C4-2B (cell line): ENCODE results near the gene PLD4.

Experiments
- H3K27ac ChIP-seq: fragments of 450-650 bp; 2 replicates; pipeline ENCODE4 v1.5.1; 2017
- ZFX ChIP-seq: fragments of 450-650 bp; IDR thresholded peaks from 2 replicates; pipeline ENCODE4 v1.6.1; 2017
- TF ChIP-seq, protein P1 (sequence below): fragments of 450-650 bp; conservative IDR thresholded peaks from 2 replicates; pipeline ENCODE4 v1.5.1; 2017; ENCODE audit warnings: mild to moderate bottlenecking

Gene PLD4

DNA sequence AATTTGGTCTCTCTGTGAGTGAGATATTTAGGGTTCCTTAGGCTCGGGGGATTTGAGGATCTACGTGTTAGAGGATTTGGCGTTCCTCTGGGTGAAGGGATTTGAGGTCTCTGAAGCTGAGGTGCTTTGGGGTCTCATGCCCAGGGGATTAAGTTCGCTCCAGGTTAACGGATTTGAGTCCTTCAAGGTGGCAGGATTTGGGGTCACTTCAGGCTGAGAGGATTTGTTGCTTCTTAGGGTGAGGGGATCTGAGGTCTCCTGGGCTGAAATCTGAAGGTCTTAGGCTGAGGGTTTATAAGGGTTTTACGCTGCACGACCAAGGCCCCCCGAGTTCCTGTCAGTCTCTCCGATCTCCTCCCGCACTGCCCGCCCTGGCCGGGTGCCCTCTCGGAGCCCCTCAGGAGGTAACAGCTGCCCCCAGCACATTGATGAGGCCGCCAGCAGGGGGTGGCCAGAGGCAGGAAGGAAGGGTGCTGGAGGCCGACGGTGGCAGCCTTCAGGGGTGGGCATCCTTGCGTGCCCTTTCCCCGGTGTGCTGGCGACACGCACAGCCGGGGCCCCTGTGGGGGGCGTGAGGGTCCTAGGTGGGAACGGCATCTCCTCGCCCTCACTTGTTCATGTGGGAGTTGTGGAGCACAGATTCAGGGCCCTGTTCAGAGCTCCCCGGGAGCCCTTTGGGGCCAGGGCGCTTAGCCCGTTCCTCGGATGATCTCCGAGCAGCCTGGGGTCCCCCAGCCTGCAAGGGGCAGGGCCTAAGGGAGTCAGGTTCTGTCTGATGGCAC lies 45.3 kb upstream of the PLD4 start:
- no peak overlapping the region for H3K27ac ChIP-seq
- TF ChIP-seq, protein P1, sequence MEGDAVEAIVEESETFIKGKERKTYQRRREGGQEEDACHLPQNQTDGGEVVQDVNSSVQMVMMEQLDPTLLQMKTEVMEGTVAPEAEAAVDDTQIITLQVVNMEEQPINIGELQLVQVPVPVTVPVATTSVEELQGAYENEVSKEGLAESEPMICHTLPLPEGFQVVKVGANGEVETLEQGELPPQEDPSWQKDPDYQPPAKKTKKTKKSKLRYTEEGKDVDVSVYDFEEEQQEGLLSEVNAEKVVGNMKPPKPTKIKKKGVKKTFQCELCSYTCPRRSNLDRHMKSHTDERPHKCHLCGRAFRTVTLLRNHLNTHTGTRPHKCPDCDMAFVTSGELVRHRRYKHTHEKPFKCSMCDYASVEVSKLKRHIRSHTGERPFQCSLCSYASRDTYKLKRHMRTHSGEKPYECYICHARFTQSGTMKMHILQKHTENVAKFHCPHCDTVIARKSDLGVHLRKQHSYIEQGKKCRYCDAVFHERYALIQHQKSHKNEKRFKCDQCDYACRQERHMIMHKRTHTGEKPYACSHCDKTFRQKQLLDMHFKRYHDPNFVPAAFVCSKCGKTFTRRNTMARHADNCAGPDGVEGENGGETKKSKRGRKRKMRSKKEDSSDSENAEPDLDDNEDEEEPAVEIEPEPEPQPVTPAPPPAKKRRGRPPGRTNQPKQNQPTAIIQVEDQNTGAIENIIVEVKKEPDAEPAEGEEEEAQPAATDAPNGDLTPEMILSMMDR: no peak
- TF ChIP-seq ZFX: no peak

DNA sequence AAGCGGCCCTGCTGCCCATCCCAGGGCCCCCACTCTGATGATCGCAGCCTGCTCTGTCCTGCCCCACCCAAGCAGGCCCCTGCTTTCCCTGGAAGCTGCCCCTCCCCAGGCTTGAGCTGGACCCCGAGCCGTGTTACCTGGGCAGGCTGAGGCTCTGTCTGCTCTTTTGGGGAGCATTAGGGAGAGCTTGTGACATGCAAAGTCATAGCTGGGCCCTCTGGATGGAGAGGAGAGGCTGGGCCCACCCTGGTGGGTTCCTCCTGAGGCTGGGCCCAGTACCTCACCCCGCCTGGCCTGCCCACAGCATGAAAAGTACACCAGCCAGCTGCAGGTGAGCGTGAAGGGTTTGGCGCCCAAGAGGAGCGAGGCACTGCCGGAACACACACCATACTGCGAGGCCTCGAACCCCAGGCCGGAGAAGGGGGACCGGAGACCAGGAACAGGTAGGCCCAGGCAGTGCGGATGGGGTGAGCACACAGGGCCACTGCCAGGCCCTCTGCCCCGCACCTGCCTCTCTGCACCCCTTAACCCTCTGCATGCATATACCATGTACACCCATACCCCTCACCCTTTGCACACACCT lies 44.6 kb upstream of the PLD4 start:
- no peak for TF ChIP-seq ZFX
- TF ChIP-seq, protein P1: no peak
- no peak overlapping the region for H3K27ac ChIP-seq

DNA sequence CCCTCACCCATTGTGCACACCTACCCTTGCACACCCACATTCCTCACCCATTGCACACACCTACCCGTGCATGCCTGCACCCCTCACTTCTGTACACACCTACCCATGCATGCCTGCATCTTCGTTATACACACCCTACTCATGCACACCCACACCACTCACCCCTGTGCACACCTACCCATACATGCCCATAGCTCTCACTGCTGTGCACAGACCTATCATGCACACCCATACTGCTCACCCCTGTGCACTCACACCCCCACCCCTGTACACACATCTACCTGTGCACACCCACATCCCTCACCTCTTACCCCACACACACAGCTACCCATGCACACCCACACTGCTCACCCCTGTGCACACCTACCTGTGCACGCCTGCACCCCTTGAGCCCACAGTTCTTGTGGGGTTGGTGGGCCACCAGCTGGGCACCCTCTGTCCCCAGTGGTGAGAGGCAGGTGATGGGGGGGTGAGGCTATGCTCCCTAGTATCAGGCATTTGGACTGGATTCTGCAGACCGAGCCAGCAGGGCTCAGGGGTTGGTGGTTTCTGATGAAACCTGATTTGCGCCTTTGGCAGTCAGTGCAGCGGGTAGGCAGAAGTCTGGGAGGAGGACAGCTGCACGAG lies 44.0 kb upstream of the PLD4 start:
- TF ChIP-seq, protein P1: no peak
- no peak overlapping the region for H3K27ac ChIP-seq

DNA sequence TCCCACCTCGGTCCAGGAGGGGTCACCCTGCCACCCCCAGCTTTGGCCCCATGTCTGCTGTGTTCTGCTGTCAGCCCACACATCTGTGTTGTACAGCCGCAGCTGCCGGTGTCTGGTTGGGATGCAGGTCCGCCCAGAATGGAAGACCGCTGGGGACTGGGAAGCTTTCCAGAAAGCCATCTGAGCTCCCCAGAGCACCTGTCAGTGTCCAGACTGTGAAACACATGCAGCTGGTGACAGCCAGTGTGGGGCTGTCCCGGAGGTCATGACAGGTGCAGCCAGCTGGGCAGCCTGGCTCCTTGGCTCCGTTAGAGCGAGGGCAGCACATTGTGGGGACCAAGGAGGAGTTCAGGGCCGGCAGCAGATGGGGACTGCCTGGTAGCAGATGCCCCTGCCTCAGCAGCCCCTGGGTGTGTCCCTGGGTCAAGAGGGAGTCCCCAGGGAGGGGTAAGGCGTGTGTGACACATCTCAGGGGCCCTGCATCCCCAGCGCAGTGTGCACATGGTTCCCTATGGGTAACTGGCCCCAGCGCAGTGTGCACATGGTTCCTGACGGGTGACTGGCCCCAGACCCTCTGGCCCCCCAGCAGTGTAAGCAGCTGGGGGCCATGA lies 43.2 kb upstream of the PLD4 start:
- no peak overlapping the region for H3K27ac ChIP-seq
- TF ChIP-seq ZFX: no peak
- TF ChIP-seq, protein P1: no peak

DNA sequence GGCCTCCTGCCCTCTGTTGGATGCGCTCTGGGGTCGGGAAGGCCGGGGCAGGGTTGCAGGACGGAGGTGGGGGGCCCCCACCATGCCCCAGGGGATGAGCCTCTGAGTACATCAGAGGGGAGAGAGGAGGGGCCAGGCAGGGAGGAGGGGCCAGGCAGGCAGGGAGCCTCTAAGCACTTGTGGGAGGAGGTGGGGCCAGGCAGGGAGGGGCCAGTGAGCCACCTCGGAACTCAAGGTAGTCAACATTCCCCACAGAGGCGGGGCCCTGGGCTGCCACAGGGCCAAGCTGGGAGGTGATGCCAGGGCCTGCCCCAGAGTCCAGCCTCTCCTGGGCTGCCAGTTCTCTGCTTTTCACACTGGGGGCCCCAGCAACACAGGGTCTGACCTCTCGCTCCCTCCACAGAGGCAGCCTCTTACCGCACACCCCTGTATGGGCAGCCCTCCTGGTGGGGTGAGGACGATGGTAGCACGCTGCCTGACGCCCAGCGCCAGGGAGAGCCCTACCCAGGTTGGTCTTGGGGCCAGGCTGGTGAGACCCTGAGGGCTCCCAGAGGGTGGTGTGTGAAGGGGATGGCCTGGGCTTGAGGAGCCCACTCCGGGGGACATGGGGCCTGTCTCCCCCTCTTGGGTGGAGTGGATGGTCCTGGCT lies 42.2 kb upstream of the PLD4 start:
- TF ChIP-seq ZFX: no peak
- TF ChIP-seq, protein P1: no peak
- H3K27ac ChIP-seq: no peak overlapping the region

DNA sequence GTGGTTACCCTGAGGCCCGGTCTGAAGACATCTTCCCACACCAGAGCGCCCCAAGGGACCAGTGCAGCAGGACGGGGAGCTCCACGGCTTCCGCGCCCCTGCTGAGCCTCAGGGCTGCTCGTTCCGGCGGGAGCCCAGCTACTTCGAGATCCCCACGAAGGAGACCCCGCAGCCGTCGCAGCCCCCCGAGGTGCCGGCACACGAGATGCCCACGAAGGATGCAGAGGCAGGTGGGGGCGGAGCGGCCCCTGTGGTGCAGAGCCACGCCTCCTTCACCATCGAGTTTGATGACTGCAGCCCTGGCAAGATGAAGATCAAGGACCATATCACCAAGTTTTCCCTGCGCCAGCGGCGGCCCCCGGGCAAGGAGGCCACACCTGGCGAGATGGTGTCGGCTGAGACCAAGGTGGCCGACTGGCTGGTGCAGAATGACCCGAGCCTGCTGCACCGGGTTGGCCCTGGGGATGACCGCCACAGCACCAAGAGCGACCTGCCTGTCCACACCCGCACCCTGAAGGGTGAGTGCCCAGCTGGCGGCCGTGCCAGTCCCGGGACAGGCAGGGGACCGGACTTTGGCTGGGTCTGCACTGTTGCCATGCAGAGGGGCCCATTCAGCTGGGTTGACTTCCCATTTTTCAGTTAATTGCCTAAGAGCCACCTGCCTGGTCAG lies 41.6 kb upstream of the PLD4 start:
- no peak overlapping the region for H3K27ac ChIP-seq

More for the DNA sequence above, 41.6 kb upstream of the PLD4 start:
- TF ChIP-seq, protein P1: no peak
- TF ChIP-seq ZFX: no peak
